Upper lobe of right lung (tissue), 1 donor: ENCODE measurements around the gene EDN2. TPM values are rescaled to one million over a fixed set of nuclear protein-coding genes. Genes with fewer than 3 reads are reported as not detected.

Experiments
- ATAC-seq: fragments of 200-7000 bp; cut with Tn5 transposase; one replicate; pipeline ENCODE4 v1.9.1; 2020; ENCODE audit warnings: mild to moderate bottlenecking, moderate library complexity
- DNase-seq: peaks from one replicate; pipeline ENCODE4 v3.0.0-alpha.2; 2020
- H3K27ac ChIP-seq: fragments of 200-600 bp; one replicate; pipeline ENCODE4 v1.8.0; 2022
- H3K27me3 ChIP-seq: fragments of 200-600 bp; one replicate; pipeline ENCODE4 v1.8.0; 2022; ENCODE audit warnings: mild to moderate bottlenecking
- H3K36me3 ChIP-seq: fragments of 200-600 bp; one replicate; pipeline ENCODE4 v1.8.0; 2022
- H3K4me1 ChIP-seq: fragments of 200-600 bp; one replicate; pipeline ENCODE4 v1.8.0; 2022
- H3K4me3 ChIP-seq: fragments of 200-600 bp; one replicate; pipeline ENCODE4 v1.8.0; 2022; ENCODE audit warnings: mild to moderate bottlenecking
- H3K9me3 ChIP-seq: fragments of 200-600 bp; one replicate; pipeline ENCODE4 v1.8.0; 2022
- intact Hi-C: fragments of 100-400 bp; cut with DNase I; formaldehyde crosslinking; loops from one replicate; pipeline ENCODE4 v1.11.0; 2022
- total RNA-seq: library from RNA; stranded (reverse); fragmentation: NEBNext Ultra II Directional; extraction: Animal tissue kit (Norgen Biotek cat#: 25700); gene quantifications from one replicate; pipeline ENCODE4 v1.2.1, GENCODE V29; 2021
- TF ChIP-seq, protein P1 (sequence below): fragments of 200-600 bp; IDR thresholded peaks from one replicate; pipeline ENCODE4 v1.8.0; 2022; ENCODE audit warnings: antibody characterized with exemption
- donor health status: DM: no; HTN: yes; CAD: no; lungs with severe emphysema.

The EDN2 gene
- total RNA-seq, 1 donor from 2014 or later, result not detected

DNA sequence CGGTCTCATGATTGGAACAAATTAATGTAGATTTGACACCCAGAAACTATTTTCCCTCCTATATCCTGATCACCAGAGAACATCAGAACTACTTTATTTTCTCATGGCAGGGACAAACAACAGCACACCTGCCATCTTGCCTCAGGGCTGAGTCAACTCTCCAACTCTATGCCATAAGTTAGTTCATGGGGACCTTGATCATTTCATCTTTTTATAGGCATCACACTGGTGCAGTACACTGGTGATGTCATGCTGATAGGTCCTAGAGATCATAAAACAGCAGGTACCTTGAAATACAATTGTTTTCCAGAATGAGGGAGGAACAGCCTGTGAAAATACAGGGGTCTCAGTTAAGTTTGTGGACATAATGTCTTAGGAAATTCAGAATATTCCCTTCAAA lies 45.8 kb downstream of the EDN2 start:
- TF ChIP-seq, protein P1, sequence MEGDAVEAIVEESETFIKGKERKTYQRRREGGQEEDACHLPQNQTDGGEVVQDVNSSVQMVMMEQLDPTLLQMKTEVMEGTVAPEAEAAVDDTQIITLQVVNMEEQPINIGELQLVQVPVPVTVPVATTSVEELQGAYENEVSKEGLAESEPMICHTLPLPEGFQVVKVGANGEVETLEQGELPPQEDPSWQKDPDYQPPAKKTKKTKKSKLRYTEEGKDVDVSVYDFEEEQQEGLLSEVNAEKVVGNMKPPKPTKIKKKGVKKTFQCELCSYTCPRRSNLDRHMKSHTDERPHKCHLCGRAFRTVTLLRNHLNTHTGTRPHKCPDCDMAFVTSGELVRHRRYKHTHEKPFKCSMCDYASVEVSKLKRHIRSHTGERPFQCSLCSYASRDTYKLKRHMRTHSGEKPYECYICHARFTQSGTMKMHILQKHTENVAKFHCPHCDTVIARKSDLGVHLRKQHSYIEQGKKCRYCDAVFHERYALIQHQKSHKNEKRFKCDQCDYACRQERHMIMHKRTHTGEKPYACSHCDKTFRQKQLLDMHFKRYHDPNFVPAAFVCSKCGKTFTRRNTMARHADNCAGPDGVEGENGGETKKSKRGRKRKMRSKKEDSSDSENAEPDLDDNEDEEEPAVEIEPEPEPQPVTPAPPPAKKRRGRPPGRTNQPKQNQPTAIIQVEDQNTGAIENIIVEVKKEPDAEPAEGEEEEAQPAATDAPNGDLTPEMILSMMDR, result no peak
- Histone ChIP-seq H3K9me3 (no peaks in the 10 kb centered on the region), H3K27ac (no peak overlapping the region), H3K27me3 (peaks cover 3% of the 10 kb centered on the region), H3K36me3 (no peaks in the 10 kb centered on the region), H3K4me1 (no peaks in the 10 kb centered on the region), H3K4me3 (no peak overlapping the region)
- intact Hi-C loops, result no loop called here
- no peak for DNase-seq
- no peak for ATAC-seq

DNA sequence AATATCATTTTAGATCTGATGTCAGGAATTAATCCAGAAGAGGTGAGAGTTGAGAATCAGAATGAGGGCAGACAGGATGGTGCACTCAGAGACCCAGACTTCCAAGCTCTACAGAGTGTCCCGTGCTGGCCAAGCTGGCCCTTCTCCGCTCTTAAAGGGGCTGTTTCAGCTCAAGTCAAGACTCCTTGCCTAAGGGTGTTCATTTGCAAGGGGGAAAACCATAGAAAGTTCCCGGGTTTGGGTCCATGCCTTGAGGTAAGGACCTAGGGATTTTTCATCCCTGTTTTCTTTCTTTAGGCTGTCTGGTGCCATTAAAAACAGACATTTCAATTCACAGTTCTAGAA lies 47.5 kb downstream of the EDN2 start:
- H3K4me1 ChIP-seq, result peaks cover 14% of the 10 kb centered on the region
- DNase-seq, result no peak
- no peaks in the 10 kb centered on the region for H3K9me3 ChIP-seq
- no peak overlapping the region for H3K27ac ChIP-seq
- no peaks in the 10 kb centered on the region for H3K36me3 ChIP-seq
- TF ChIP-seq, protein P1, result no peak
- intact Hi-C loops, result no loop called here
- no peak overlapping the region for H3K4me3 ChIP-seq
- H3K27me3 ChIP-seq, result peaks cover 3% of the 10 kb centered on the region
- no peak for ATAC-seq

DNA sequence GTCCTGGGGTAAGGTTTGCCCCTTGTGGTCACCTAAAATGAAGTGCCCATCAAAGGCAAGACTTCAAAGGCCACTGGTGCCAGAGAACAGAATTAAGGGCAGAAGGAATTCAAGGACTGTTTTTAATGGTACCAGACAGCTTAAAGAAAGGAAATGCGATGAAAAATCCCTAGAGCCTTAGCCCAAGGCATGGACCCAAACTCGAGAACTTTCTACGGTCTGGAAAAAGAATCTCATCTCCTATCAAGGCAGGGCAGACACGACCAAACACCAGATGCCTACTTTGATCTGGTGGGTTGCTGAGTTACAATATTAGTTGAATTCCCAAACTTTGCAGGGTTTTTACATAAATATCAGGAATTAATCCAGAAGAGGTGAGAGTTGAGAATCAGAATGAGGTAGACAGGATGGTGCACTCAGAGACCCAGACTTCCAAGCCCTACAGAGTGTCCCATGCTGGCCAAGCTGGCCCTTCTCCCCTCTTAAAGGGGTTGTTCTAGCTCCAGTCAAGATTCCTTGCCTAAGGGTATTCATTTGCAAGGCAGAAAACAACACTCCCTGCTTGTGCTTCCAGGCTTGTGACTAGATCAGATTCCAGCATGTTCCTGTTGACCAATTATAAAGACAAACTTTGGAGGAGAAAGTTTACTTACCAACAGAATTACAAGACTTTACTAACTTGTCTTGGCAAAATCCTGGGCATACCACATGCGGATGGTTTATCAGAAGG lies 48.0 kb downstream of the EDN2 start:
- TF ChIP-seq, protein P1, result no peak
- DNase-seq (no peak), ATAC-seq (no peak)
- Histone ChIP-seq H3K36me3 (no peaks in the 10 kb centered on the region), H3K4me1 (peaks cover 17% of the 10 kb centered on the region), H3K9me3 (no peaks in the 10 kb centered on the region), H3K4me3 (no peak overlapping the region), H3K27ac (no peak overlapping the region), H3K27me3 (peaks cover 3% of the 10 kb centered on the region)
- intact Hi-C loops, result no loop called here

DNA sequence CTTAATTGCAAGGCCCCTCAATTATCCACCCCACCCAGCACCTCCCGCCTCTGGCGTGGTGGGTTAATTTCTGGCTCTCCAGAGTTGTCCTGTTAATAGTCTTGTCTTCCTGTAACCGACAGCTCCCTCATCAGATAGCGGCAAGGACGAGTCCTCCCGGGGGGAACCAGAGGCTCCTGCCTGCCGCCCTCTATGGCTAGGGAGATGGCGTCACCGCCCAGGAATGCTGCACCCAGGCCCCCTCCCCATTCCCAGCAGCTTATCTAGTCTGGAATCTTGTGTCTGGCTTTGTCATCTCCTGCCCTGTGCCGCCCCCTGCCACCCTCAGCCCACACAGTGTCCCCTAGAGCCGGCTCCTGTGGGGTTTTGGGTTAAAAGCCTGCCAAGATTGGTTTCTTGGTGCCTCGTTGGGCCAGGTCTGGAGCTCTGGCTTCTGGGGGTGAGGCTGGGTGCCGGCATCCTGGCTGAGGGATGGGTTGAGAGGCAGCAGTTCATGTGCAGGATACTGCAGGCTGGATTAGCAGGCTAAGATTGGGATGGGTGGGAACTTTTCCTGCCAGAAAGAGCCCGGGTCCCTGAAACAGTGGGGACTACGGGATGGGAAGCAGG lies 48.8 kb downstream of the EDN2 start:
- ATAC-seq (no peak), DNase-seq (no peak)
- no peak overlapping the region for H3K4me3 ChIP-seq
- H3K27me3 ChIP-seq, result peaks cover 3% of the 10 kb centered on the region
- H3K36me3 ChIP-seq, result no peaks in the 10 kb centered on the region
- intact Hi-C loops, result no loop called here
- peaks cover 17% of the 10 kb centered on the region for H3K4me1 ChIP-seq
- H3K9me3 ChIP-seq, result no peaks in the 10 kb centered on the region
- H3K27ac ChIP-seq, result no peak overlapping the region
- TF ChIP-seq, protein P1, result no peak

DNA sequence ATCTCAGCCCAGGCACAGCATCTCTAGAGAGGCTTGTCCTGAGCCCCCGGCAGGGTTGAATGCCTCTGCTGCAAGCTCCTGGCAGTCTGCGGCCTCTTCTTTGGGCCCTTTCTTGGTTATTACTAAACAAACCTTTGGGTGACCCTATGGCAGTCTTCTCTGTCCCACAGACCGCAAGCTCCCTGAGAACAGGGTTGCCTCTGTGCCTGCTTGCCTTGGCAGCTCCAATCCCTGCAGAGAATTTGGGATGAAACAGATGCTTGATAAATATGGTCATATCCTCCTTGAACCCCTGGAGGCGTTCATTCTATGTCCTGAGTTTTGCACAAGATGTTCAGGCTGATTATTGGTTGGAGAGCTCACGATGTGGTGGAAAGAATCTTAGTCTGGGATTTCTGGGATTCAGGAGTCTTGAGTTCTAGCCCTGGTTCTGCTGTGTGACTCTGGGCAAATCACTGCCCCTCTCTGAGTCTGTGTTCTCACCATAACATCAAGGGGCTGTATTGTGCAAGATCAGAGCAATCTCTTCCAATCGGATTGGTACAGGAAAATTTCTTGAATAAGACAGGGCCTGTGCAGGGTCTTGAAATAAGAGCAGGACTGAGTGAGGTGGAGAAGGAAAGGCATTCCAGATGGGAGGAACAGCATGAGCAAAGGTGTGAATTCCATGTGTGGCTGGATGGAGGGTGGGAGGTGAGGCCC lies 49.6 kb downstream of the EDN2 start:
- intact Hi-C loops, result no loop called here
- no peak for ATAC-seq
- Histone ChIP-seq H3K4me3 (no peak overlapping the region), H3K27ac (no peak overlapping the region), H3K9me3 (no peaks in the 10 kb centered on the region), H3K36me3 (no peaks in the 10 kb centered on the region), H3K4me1 (peaks cover 17% of the 10 kb centered on the region), H3K27me3 (peaks cover 3% of the 10 kb centered on the region)
- TF ChIP-seq, protein P1, result no peak
- no peak for DNase-seq
